SH-SY5Y (cell line): ENCODE data around the gene ADCY5.

Experiments used
- GATA2 ChIP-seq: IDR thresholded peaks from 2 replicates; pipeline ENCODE4 v1.6.1; 2011; ENCODE audit warnings: mild to moderate bottlenecking, low read depth, low read length
- GATA3 ChIP-seq: IDR thresholded peaks from 2 replicates; pipeline ENCODE4 v1.6.1; 2011; ENCODE audit warnings: low read depth, mild to moderate bottlenecking, low read length, moderate library complexity

DNA sequence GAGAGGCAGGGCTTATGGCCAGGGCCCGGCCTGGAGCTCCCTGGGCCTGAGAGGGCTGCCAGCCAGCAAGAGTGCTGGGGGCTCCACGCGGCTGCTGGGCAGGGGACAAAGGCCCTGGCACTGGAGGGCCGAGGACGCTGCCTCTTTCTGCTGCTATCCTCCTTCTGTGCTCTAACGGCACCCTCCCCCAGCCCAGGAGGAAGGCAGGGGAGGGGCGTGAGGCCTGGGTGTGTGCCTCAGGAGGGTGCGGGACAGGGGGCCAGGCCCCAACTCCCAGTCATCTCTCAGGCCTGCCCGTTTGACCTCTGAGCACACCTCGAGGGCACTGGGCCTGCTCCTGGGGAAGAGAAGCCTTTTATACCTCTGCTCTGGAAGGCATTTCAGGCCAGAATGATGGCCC, 115.5 kb downstream of the ADCY5 start:
- no peak for TF ChIP-seq GATA2
- TF ChIP-seq GATA3: no peak
